ENCODE data around the gene IGFBP4.
A peak's percentile ranks its signal among the peaks of the same experiment; 100 is the strongest.
"Not testable (repeated sequence)": the region's sequence is repeated elsewhere in the genome, so short reads cannot be mapped to it uniquely, and the experiment has no call there.

The IGFBP4 gene

GRCh38 chr17:40443196-40443987, at the start of gene IGFBP4:
TSS of gene IGFBP4 (plus strand) at chr17:40443450. CDS start at chr17:40443736, 286 bp downstream.
- peak; percentile 74 for TF ChIP-seq CTCF (IDR thresholded peaks at IDR 0.05; ENCODE audit: borderline replicate concordance, insufficient read depth, low read depth, low read length)
- no peak within 1 kb of the TSS for H3K4me3 ChIP-seq (ENCODE audit: low read depth, low read length)

- TF ChIP-seq CTCF (IDR thresholded peaks at IDR 0.05; ENCODE audit: borderline replicate concordance, insufficient read depth, low read depth, low read length): no peak
- no peak overlapping the region for H3K4me3 ChIP-seq (ENCODE audit: low read depth, low read length)
Measured at GRCh38 chr17:40399185-40399584, 44.1 kb upstream of the IGFBP4 start.

GRCh38 chr17:40402668-40403067, 40.6 kb upstream of the IGFBP4 start:
- H3K4me3 ChIP-seq (ENCODE audit: low read depth, low read length): no peak overlapping the region
- TF ChIP-seq CTCF (IDR thresholded peaks at IDR 0.05; ENCODE audit: borderline replicate concordance, insufficient read depth, low read depth, low read length): no peak

- TF ChIP-seq CTCF (IDR thresholded peaks at IDR 0.05; ENCODE audit: borderline replicate concordance, insufficient read depth, low read depth, low read length): no peak
- no peak overlapping the region for H3K4me3 ChIP-seq (ENCODE audit: low read depth, low read length)
Measured at GRCh38 chr17:40404003-40404402, 39.2 kb upstream of the IGFBP4 start.

- TF ChIP-seq CTCF (IDR thresholded peaks at IDR 0.05; ENCODE audit: borderline replicate concordance, insufficient read depth, low read depth, low read length): no peak
Measured at GRCh38 chr17:40407460-40407859, 35.8 kb upstream of the IGFBP4 start.

GRCh38 chr17:40409540-40409939, 33.7 kb upstream of the IGFBP4 start:
- not testable (repeated sequence) for H3K4me3 ChIP-seq (ENCODE audit: low read depth, low read length)

More at GRCh38 chr17:40407460-40407859, 35.8 kb upstream of the IGFBP4 start:
- no peak overlapping the region for H3K4me3 ChIP-seq (ENCODE audit: low read depth, low read length)

- H3K4me3 ChIP-seq (ENCODE audit: low read depth, low read length): no peak overlapping the region
- TF ChIP-seq CTCF (IDR thresholded peaks at IDR 0.05; ENCODE audit: borderline replicate concordance, insufficient read depth, low read depth, low read length): no peak
Measured at GRCh38 chr17:40410082-40410481, 33.2 kb upstream of the IGFBP4 start.
